HG02642 (cell line): ENCODE measurements around the gene GAB2.
"Not testable (repeated sequence)": the region's sequence is repeated elsewhere in the genome, so short reads cannot be mapped to it uniquely, and the experiment has no call there.

ENCODE experiments used
- ATAC-seq: cut with Tn5 transposase; IDR thresholded peaks from one replicate; pipeline ENCODE4 v1.9.1; 2021; ENCODE audit warnings: mild to moderate bottlenecking; ENCODE audit not compliant: unreplicated experiment, poor library complexity

Gene GAB2

GRCh38 chr11:78259777-78260487 lies 157.7 kb downstream of the GAB2 start:
- ATAC-seq = no peak

- no peak for ATAC-seq
Observed at GRCh38 chr11:78257654-78258053, 160.0 kb downstream of the GAB2 start.

GRCh38 chr11:78256962-78257361 lies 160.7 kb downstream of the GAB2 start:
- ATAC-seq = no peak

- no peak for ATAC-seq
Observed at GRCh38 chr11:78255919-78256318, 161.7 kb downstream of the GAB2 start.

DNA sequence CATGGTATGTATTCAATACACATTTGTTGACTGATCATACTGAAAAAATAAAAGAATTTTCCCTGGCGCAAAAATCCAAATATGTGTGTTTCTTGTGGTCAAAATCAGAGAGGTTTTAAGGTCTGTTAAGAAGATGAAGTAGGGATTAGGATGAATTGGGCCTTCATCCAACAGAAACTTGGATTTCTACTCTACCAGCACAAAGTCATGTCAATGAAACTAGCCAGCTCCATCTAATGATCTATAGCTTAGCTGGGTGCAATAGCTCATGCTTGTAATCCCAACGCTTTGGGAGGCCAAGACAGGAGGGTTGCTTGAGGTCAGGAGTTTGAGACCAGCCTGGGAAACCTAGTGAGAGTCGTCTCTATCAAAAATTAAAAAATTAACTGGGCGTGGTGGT lies 163.4 kb downstream of the GAB2 start:
- ATAC-seq = no peak

DNA sequence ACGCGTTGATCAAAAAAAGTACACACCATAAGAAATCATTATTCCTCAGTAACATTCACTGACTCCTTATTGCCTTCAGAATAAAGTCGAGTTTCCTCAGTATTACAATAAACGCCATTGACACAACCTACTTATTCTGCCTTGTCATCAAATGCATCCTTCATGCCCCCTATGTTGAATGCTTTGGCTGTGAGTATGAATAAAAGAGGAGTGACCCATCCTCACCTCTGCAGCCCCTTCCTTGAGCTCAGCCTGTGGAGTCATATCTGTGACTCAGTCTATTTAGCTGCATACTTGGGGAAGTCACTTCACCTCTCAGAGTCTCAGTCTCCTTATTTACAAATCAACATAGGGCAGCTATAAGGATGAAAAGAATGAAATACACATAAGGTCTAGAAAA lies 163.8 kb downstream of the GAB2 start:
- no peak for ATAC-seq

DNA sequence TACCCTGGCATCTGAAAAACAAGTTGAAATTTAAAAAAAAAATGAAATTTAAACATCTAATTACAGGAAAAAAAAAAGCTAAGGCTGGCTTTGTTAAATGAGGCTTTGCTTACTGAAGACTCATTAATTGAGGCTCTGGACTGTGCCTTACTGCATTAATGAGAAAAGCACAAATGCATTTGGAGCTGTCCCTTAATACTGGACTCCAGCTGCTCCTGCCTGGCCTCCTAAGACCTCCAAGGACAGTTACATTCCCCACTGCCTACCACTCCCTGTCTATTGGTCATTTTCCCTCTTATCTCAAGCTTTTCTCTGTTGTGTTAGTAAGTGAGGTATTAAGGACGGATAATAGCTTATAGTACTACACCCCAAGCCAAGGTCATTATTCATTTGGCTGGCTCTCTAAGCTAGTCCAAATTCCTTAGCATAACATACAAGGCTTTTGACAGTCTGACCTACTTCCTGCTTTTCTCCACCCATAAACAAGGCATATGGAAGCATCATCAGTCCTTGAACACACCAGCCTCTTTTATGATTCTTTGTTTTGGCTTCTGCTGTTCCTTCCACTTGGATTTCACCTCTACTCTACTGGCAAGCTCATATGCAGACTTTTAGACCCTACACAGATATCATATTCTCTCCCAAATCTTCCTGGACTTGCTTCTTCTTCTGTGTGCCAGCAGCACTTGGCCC lies 166.4 kb downstream of the GAB2 start:
- ATAC-seq = no peak

GRCh38 chr11:78250099-78250498 lies 167.5 kb downstream of the GAB2 start:
- no peak for ATAC-seq

- no peak for ATAC-seq
Observed at GRCh38 chr11:78248903-78249302, 168.7 kb downstream of the GAB2 start.

GRCh38 chr11:78248191-78248590 lies 169.4 kb downstream of the GAB2 start:
- no peak for ATAC-seq

- no peak for ATAC-seq
Observed at GRCh38 chr11:78244546-78245255, 172.9 kb downstream of the GAB2 start.

- ATAC-seq = no peak
Observed at GRCh38 chr11:78244080-78244479, 173.5 kb downstream of the GAB2 start.

- no peak for ATAC-seq
Observed at GRCh38 chr11:78241475-78241874, 176.1 kb downstream of the GAB2 start.

GRCh38 chr11:78239781-78240180 lies 177.8 kb downstream of the GAB2 start:
- ATAC-seq = no peak

DNA sequence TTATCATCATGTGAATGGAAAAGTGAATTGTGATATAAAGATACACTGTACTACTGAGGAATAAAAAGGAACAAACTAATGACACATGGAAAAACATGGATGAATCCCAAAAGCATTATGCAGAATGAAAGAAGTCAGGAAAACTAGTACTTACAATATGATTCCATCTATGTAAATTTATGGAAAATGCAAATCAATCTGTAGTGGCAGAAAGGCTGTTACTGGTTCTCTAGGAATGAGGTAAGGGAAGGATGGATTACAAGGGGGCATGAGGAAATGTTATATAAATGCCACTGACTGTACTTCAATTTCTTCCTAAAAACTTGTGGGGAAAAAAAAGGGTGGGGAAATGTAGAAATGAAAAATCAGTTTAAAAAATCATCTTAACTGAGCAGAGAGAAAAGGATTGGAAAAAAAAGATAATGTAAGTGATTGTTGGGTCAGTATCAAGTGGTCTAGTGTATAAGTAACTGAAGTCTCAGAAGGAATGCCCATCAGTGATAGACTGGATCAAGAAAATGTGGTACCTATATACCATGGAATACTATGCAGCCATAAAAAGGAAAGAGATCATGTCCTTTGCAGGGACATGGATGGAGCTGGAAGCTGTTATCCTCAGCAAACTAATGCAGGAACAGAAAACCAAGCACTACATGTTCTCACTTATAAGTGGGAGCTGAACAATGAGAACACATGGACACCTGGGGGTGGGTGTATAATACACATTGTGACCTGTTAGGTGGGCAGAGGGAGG lies 180.2 kb downstream of the GAB2 start:
- ATAC-seq = no peak

- no peak for ATAC-seq
Observed at GRCh38 chr11:78234006-78234405, 183.6 kb downstream of the GAB2 start.

DNA sequence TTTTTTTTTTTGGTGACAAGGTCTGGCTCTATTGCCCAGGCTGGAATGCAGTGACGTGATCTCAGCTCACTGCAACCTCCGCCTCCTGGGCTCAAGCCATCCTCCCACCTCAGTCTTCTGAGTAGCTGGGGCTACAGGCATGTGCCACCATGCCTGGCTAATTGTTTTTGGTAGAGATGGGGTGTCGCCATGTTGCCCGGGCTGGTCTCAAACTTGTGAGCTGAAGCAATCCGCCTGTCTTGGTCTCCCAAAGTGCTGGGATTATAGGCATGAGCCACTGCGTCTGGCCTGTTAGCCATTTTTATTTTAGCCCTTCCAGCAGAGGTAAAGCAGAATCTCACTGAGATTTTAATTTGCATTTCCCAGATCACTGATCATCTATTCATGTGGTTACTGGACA lies 184.6 kb downstream of the GAB2 start:
- not testable (repeated sequence) for ATAC-seq

GRCh38 chr11:78231962-78232501 lies 185.6 kb downstream of the GAB2 start:
- no peak for ATAC-seq

DNA sequence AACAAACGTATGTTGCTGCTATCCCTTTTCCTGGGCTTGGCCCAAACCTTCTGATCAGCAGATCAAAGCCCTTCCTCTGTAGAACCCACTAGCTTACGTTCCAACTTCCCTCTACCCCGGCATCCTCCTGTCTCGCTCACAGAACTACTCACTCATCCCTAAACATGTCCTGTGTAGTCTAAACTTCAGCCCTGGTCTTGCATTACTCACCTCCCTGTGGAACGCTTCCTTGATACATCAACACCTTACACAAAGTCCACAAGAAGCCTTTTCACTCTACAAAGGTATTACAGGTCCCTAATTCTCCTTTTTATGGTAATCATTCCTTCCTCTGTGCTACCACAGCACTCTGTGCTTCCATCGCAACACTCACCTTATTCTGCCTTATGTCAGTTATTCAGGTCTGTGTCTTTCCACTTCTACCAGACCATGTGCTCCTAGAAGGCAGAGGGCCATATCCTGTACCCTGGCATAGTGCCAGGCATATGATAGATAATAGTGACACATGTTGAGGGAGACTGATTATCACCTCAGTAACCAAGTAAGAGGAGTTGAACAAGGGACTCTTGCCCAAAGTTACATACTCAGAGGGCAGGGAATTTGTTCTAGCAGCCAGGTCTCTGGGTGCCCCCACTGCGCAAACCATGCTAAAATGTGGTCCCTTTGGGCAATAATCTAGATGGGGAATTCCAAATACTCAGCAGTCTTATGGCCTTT lies 187.3 kb downstream of the GAB2 start:
- no peak for ATAC-seq

DNA sequence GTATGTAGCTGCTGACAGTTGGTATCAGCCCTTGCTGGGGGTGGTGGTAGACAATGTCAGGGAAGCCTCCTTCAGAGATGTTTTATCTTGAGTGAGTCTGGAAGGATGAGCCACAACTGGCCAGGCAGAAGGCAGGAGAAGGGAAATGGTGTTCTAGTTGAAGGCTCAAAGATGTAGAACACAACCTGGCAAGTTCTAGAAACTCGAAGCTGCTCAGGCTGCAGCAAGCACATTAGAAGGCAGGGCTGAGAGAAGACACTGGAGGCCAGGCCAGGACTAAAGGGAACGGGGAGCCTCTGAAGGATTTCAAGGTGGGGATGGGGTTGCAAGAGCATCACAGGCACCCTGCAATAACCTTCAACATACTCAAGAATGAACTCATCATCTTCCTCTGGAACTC lies 188.5 kb downstream of the GAB2 start:
- no peak for ATAC-seq
